Aorta (tissue), 5 donors: Measurements from ENCODE around the gene MARCHF3. TPM values are rescaled to one million over a fixed set of nuclear protein-coding genes. Genes with fewer than 3 reads are reported as not detected.
"Not testable (repeated sequence)": the region's sequence is repeated elsewhere in the genome, so short reads cannot be mapped to it uniquely, and the experiment has no call there.

Source experiments
- ATAC-seq: fragments of 200-7000 bp; cut with Tn5 transposase; one replicate; pipeline ENCODE4 v1.9.1; 2022; ENCODE audit warnings: moderate library complexity; ENCODE audit not compliant: low FRiP score
- DNase-seq, 2 donors: peaks; one replicate each; pipeline ENCODE4 v3.0.0-alpha.2; 2020
- H3K27ac ChIP-seq, 2 donors: one replicate each; pipeline ENCODE4 v1.5.1; 2013; ENCODE audit warnings: low read length in 2 of 2, mild to moderate bottlenecking in 2 of 2, moderate library complexity in 2 of 2, control low read depth in 1 of 2, inconsistent platforms in 1 of 2, low read depth in 1 of 2
- H3K27me3 ChIP-seq, 2 donors: one replicate each; pipeline ENCODE4 v1.6.1; 2013; ENCODE audit warnings: control low read depth in 1 of 2, low read length in 1 of 2, mild to moderate bottlenecking in 1 of 2, moderate library complexity in 1 of 2; ENCODE audit not compliant: insufficient read depth in 2 of 2, control insufficient read depth in 1 of 2
- H3K36me3 ChIP-seq, 2 donors: one replicate each; pipeline ENCODE4 v1.6.1; 2013; ENCODE audit warnings: control low read depth in 1 of 2, low read length in 1 of 2, mild to moderate bottlenecking in 1 of 2; ENCODE audit not compliant: insufficient read depth in 2 of 2, control insufficient read depth in 1 of 2
- H3K4me1 ChIP-seq, 2 donors: one replicate each; pipeline ENCODE4 v1.6.1; 2013; ENCODE audit warnings: low read length in 2 of 2, control low read depth in 1 of 2, mild to moderate bottlenecking in 1 of 2, moderate library complexity in 1 of 2; ENCODE audit not compliant: insufficient read depth in 2 of 2, control insufficient read depth in 1 of 2
- H3K4me3 ChIP-seq, 2 donors: one replicate each; pipeline ENCODE4 v1.5.1; 2013; ENCODE audit warnings: low read length in 2 of 2, control low read depth in 1 of 2, mild to moderate bottlenecking in 1 of 2
- H3K9me3 ChIP-seq: one replicate; pipeline ENCODE4 v1.6.1; 2013; ENCODE audit warnings: mild to moderate bottlenecking, low read length; ENCODE audit not compliant: control insufficient read depth
- WGBS, 2 donors: extraction: QIAGEN DNeasy Blood & Tissue Kit; methylation state at CpG; one replicate each; pipeline ENCODE4 v1.1.7; 2013; 5-methylcytosine and 5-hydroxymethylcytosine counted together
- intact Hi-C, 2 donors: fragments of 100-400 bp; cut with DNase I; formaldehyde crosslinking; loops; one replicate each; pipeline versions ENCODE4 v1.14.2 to v1.15.0; 2022
- polyA plus RNA-seq, 2 donors: library from polyadenylated mRNA; stranded (reverse); fragments of 200-250 nt; gene quantifications; one replicate each; pipeline ENCODE4 v1.2.3, GENCODE V29; 2013
- total RNA-seq, 2 donors: library from RNA; stranded (reverse); fragmentation: NEBNext Ultra II Directional; extraction: Animal tissue kit (Norgen Biotek cat#: 25700); gene quantifications; one replicate each; pipeline ENCODE4 v1.2.1, GENCODE V29; 2021
- donor health status: healthy with polysubstance abuse.
- donor health status: Bipolar disorder and iron deficiency.
- donor health status: DM: no; HTN: no; CAD: no.
- donor health status: DM: no; HTN: no; CAD: no.
- donor health status: DM: yes; HTN: yes; CAD: no.

Gene MARCHF3
- total and polyA plus RNA-seq, 4 donors, result 0.38 to 23.1 (median 11.0) TPM

- DNase-seq, result no peak
- intact Hi-C loops, result no loop called here
- 77 to 80% methylated on average over 3 of the region's 3 CpGs for WGBS, 2 donors
These were observed 118.4 kb downstream of the MARCHF3 start for GRCh38 chr5:126911986-126912385.

GRCh38 chr5:126909856-126910255 lies 120.5 kb downstream of the MARCHF3 start:
- Histone ChIP-seq H3K36me3 (no peaks in the 10 kb centered on the region), H3K4me3 (no peak overlapping the region), H3K9me3 (no peaks in the 10 kb centered on the region), H3K4me1 (no peaks in the 10 kb centered on the region), H3K27me3 (no peaks in the 10 kb centered on the region), H3K27ac (no peak overlapping the region)
- DNase-seq, result no peak
- WGBS, 2 donors, result 87 to 95% methylated on average over 2 of the region's 2 CpGs
- ATAC-seq, result no peak
- intact Hi-C loops, result no loop called here

More at GRCh38 chr5:126911986-126912385, 118.4 kb downstream of the MARCHF3 start:
- Histone ChIP-seq H3K4me1 (no peaks in the 10 kb centered on the region), H3K36me3 (no peaks in the 10 kb centered on the region), H3K4me3 (no peak overlapping the region), H3K27me3 (no peaks in the 10 kb centered on the region), H3K27ac (no peak overlapping the region), H3K9me3 (no peaks in the 10 kb centered on the region)
- no peak for ATAC-seq

- ATAC-seq, H3K4me1 ChIP-seq, intact Hi-C loops, H3K4me3 ChIP-seq, H3K9me3 ChIP-seq, DNase-seq, H3K27ac ChIP-seq, H3K36me3 ChIP-seq, H3K27me3 ChIP-seq: not testable (repeated sequence)
- WGBS, 2 donors, result no CpG with 5 or more reads among the region's 1 CpG
These were observed 126.0 kb downstream of the MARCHF3 start for GRCh38 chr5:126904407-126904806.

GRCh38 chr5:126900796-126901195 lies 129.6 kb downstream of the MARCHF3 start:
- intact Hi-C loops, result no loop called here
- no peaks in the 10 kb centered on the region for H3K4me1 ChIP-seq
- H3K27me3 ChIP-seq, result no peaks in the 10 kb centered on the region
- H3K9me3 ChIP-seq, result peaks cover 4% of the 10 kb centered on the region
- no peak overlapping the region for H3K27ac ChIP-seq
- no peaks in the 10 kb centered on the region for H3K36me3 ChIP-seq
- H3K4me3 ChIP-seq, result no peak overlapping the region
- DNase-seq (no peak), ATAC-seq (no peak)
- WGBS, 2 donors, result 96 to 97% methylated on average over 6 of the region's 6 CpGs

- no peak for DNase-seq
- Histone ChIP-seq H3K27ac (no peak overlapping the region), H3K4me3 (no peak overlapping the region), H3K4me1 (no peaks in the 10 kb centered on the region), H3K27me3 (no peaks in the 10 kb centered on the region), H3K9me3 (peaks cover 4% of the 10 kb centered on the region), H3K36me3 (no peaks in the 10 kb centered on the region)
- no peak for ATAC-seq
- intact Hi-C loops, result no loop called here
These were observed 130.9 kb downstream of the MARCHF3 start for GRCh38 chr5:126899476-126899875.

- Histone ChIP-seq H3K36me3 (no peaks in the 10 kb centered on the region), H3K4me1 (no peaks in the 10 kb centered on the region), H3K27ac (no peak overlapping the region), H3K4me3 (no peak overlapping the region), H3K27me3 (no peaks in the 10 kb centered on the region), H3K9me3 (peaks cover 4% of the 10 kb centered on the region)
- DNase-seq (no peak), ATAC-seq (no peak)
- intact Hi-C loops, result no loop called here
- 93 to 95% methylated on average over 5 of the region's 5 CpGs for WGBS, 2 donors
These were observed 132.3 kb downstream of the MARCHF3 start for GRCh38 chr5:126897851-126898630.

- Histone ChIP-seq H3K4me3 (no peak overlapping the region), H3K27ac (no peak overlapping the region), H3K27me3 (no peaks in the 10 kb centered on the region), H3K4me1 (no peaks in the 10 kb centered on the region), H3K9me3 (peaks cover 2% of the 10 kb centered on the region), H3K36me3 (no peaks in the 10 kb centered on the region)
- ATAC-seq (no peak), DNase-seq (no peak)
- intact Hi-C loops, result no loop called here
- WGBS, 2 donors, result 92% methylated on average over 9 of the region's 9 CpGs
These were observed 134.1 kb downstream of the MARCHF3 start for GRCh38 chr5:126896170-126896702.

- ATAC-seq, H3K36me3 ChIP-seq, H3K9me3 ChIP-seq, intact Hi-C loops, H3K27me3 ChIP-seq, H3K27ac ChIP-seq, DNase-seq, H3K4me3 ChIP-seq, H3K4me1 ChIP-seq: not testable (repeated sequence)
- 82 to 86% methylated on average over 14 of the region's 14 CpGs for WGBS, 2 donors
These were observed 134.6 kb downstream of the MARCHF3 start for GRCh38 chr5:126895712-126896111.

GRCh38 chr5:126890414-126890813 lies 139.9 kb downstream of the MARCHF3 start:
- H3K36me3 ChIP-seq, H3K27ac ChIP-seq, H3K27me3 ChIP-seq, ATAC-seq, H3K4me1 ChIP-seq, DNase-seq, H3K9me3 ChIP-seq, intact Hi-C loops, H3K4me3 ChIP-seq: not testable (repeated sequence)
- WGBS, 2 donors, result 96 to 97% methylated on average over 2 of the region's 2 CpGs
